IMR-90 (cell line): ENCODE data around the gene PPAN. TPM values are rescaled to one million over a fixed set of nuclear protein-coding genes. Genes with fewer than 3 reads are reported as not detected.
A peak's percentile ranks its signal among the peaks of the same experiment; 100 is the strongest.

Experiments
- ATAC-seq: fragments of 200-7000 bp; cut with Tn5 transposase; 2 replicates; pipeline ENCODE4 v1.9.1; 2020; ENCODE audit warnings: low read depth, mild to moderate bottlenecking, moderate library complexity
- BruUV-seq: library from RNA; stranded (reverse); fragments of 400-500 nt; replicated peaks from 2 replicates; lab custom pipeline; 2021; lab: Mats Ljungman, UMichigan
- CTCF ChIA-PET: fragments of 300-600 bp; formaldehyde crosslinking; extraction: SDS; loops from one replicate; lab custom pipeline; 2021; ENCODE audit warnings: antibody characterized with exemption; lab: Yijun Ruan, JAX
- POLR2A ChIA-PET: fragments of 300-600 bp; sonication (Branson Sonifier 250); formaldehyde crosslinking; loops from one replicate; lab custom pipeline; 2022; ENCODE audit warnings: antibody characterized with exemption; ENCODE audit not compliant: unreplicated experiment; lab: Charles Lee
- DNase-seq: peaks from one replicate; pipeline ENCODE4 v3.0.0; 2013
- H2AFZ ChIP-seq: replicated peaks from 2 replicates; pipeline ENCODE3; 2013; ENCODE audit warnings: low read length, mild to moderate bottlenecking; ENCODE audit not compliant: poor library complexity
- H2AK5ac ChIP-seq: 2 replicates; pipeline ENCODE4 v1.6.1; 2013; ENCODE audit warnings: low read depth, low read length, inconsistent platforms
- H2AK9ac ChIP-seq: replicated peaks from 2 replicates; pipeline ENCODE3; 2013; ENCODE audit warnings: mild to moderate bottlenecking, low read depth, low read length, moderate library complexity; ENCODE audit not compliant: poor library complexity
- H2BK120ac ChIP-seq: 2 replicates; pipeline ENCODE4 v1.6.1; 2013; ENCODE audit warnings: low read depth, low read length, inconsistent platforms
- H2BK15ac ChIP-seq: 3 replicates; pipeline ENCODE4 v1.6.1; 2013; ENCODE audit warnings: low read depth, low read length, inconsistent platforms
- H2BK20ac ChIP-seq: 2 replicates; pipeline ENCODE4 v1.6.1; 2013; ENCODE audit warnings: low read depth, mild to moderate bottlenecking, inconsistent platforms, low read length, moderate library complexity
- H2BK5ac ChIP-seq: 2 replicates; pipeline ENCODE4 v1.6.1; 2013; ENCODE audit warnings: mild to moderate bottlenecking, low read depth, low read length, inconsistent platforms; ENCODE audit not compliant: poor library complexity, severe bottlenecking
- H3K14ac ChIP-seq: replicated peaks from 2 replicates; pipeline ENCODE4 v1.6.1; 2013; ENCODE audit warnings: low read depth, low read length, inconsistent platforms
- H3K18ac ChIP-seq: 2 replicates; pipeline ENCODE4 v1.6.1; 2013; ENCODE audit warnings: low read depth, low read length, control low read depth
- H3K23ac ChIP-seq: 2 replicates; pipeline ENCODE4 v1.6.1; 2013; ENCODE audit warnings: low read depth, low read length, inconsistent platforms
- H3K27ac ChIP-seq: 2 replicates; pipeline ENCODE4 v1.5.1; 2013; ENCODE audit warnings: mild to moderate bottlenecking, control low read depth, low read length; ENCODE audit not compliant: insufficient read depth
- H3K27me3 ChIP-seq: 2 replicates; pipeline ENCODE4 v1.6.1; 2013; ENCODE audit warnings: low read length; ENCODE audit not compliant: control insufficient read depth, insufficient read depth
- H3K36me3 ChIP-seq: 2 replicates; pipeline ENCODE4 v1.6.1; 2013; ENCODE audit warnings: low read length, mixed read lengths; ENCODE audit not compliant: control insufficient read depth, insufficient read depth
- H3K4ac ChIP-seq: 2 replicates; pipeline ENCODE4 v1.6.1; 2013; ENCODE audit warnings: low read depth, low read length, inconsistent platforms
- H3K4me1 ChIP-seq: 2 replicates; pipeline ENCODE4 v1.6.1; 2013; ENCODE audit warnings: low read length, mixed read lengths; ENCODE audit not compliant: control insufficient read depth, insufficient read depth
- H3K4me2 ChIP-seq: 2 replicates; pipeline ENCODE4 v1.6.1; 2013; ENCODE audit warnings: low read depth, mild to moderate bottlenecking, control low read depth, low read length, moderate library complexity
- H3K4me3 ChIP-seq: 2 replicates; pipeline ENCODE4 v1.5.1; 2013; ENCODE audit warnings: low read depth, mild to moderate bottlenecking, control low read depth, low read length, moderate library complexity; ENCODE audit not compliant: insufficient read depth
- H3K56ac ChIP-seq: 2 replicates; pipeline ENCODE4 v1.6.1; 2013; ENCODE audit warnings: low read length, inconsistent platforms; ENCODE audit not compliant: insufficient read depth; ENCODE audit errors: extremely low read depth
- H3K79me1 ChIP-seq, 2 experiments: 2 replicates each; pipeline ENCODE4 v1.6.1; 2013; ENCODE audit warnings: low read length in 2 of 2, inconsistent platforms in 1 of 2, low read depth in 1 of 2
- H3K9ac ChIP-seq: 2 replicates; pipeline ENCODE4 v1.6.1; 2013; ENCODE audit warnings: low read depth, low read length, control low read depth
- H3K9me1 ChIP-seq: 2 replicates; pipeline ENCODE4 v1.6.1; 2013; ENCODE audit warnings: low read length, inconsistent platforms; ENCODE audit not compliant: insufficient read depth
- H3K9me3 ChIP-seq: 2 replicates; pipeline ENCODE4 v1.6.1; 2013; ENCODE audit warnings: low read length; ENCODE audit not compliant: control insufficient read depth, insufficient read depth
- H4K20me1 ChIP-seq: 2 replicates; pipeline ENCODE4 v1.6.1; 2013; ENCODE audit warnings: low read length, inconsistent platforms; ENCODE audit not compliant: insufficient read depth
- H4K5ac ChIP-seq: 2 replicates; pipeline ENCODE4 v1.6.1; 2013; ENCODE audit warnings: mild to moderate bottlenecking, low read depth, low read length, control low read depth
- H4K8ac ChIP-seq, 2 experiments: 2 replicates each; pipeline ENCODE4 v1.6.1; 2013; ENCODE audit warnings: low read depth in 2 of 2, low read length in 2 of 2, control low read depth in 1 of 2, inconsistent platforms in 1 of 2
- H4K91ac ChIP-seq: 2 replicates; pipeline ENCODE4 v1.6.1; 2013; ENCODE audit warnings: low read depth, low read length, inconsistent platforms; ENCODE audit not compliant: insufficient read depth
- BHLHE40 ChIP-seq: fragments of 150-350 bp; IDR thresholded peaks from 2 replicates; pipeline ENCODE4 v1.6.1; 2016; ENCODE audit warnings: mild to moderate bottlenecking, low read depth, low read length
- CEBPB ChIP-seq: IDR thresholded peaks from 2 replicates; pipeline ENCODE4 v1.6.1; 2012; ENCODE audit warnings: low read depth, low read length, improper control_type of control experiment
- CHD1 ChIP-seq: IDR thresholded peaks from 2 replicates; pipeline ENCODE4 v1.6.1; 2012; ENCODE audit warnings: low read depth, low read length, improper control_type of control experiment
- CTCF ChIP-seq: conservative IDR thresholded peaks from 2 replicates; pipeline ENCODE4 v1.5.1; 2012; ENCODE audit warnings: mild to moderate bottlenecking, low read depth, low read length, improper control_type of control experiment
- FOS ChIP-seq: fragments of 150-350 bp; IDR thresholded peaks from 2 replicates; pipeline ENCODE4 v1.6.1; 2016; ENCODE audit warnings: low read depth, low read length
- MXI1 ChIP-seq: IDR thresholded peaks from 2 replicates; pipeline ENCODE4 v1.6.1; 2012; ENCODE audit warnings: low read depth, mild to moderate bottlenecking, low read length, moderate library complexity, borderline replicate concordance
- NFE2L2 ChIP-seq: fragments of 150-350 bp; IDR thresholded peaks from 2 replicates; pipeline ENCODE4 v1.6.1; 2016; ENCODE audit warnings: low read depth, mild to moderate bottlenecking, low read length
- POLR2A ChIP-seq: IDR thresholded peaks from 2 replicates; pipeline ENCODE4 v1.6.1; 2012; ENCODE audit warnings: mild to moderate bottlenecking, low read depth, low read length
- RAD21 ChIP-seq: IDR thresholded peaks from 2 replicates; pipeline ENCODE4 v1.6.1; 2012; ENCODE audit warnings: low read length, improper control_type of control experiment
- RFX5 ChIP-seq: IDR thresholded peaks from 2 replicates; pipeline ENCODE4 v1.8.0; 2012; ENCODE audit warnings: low read depth, mild to moderate bottlenecking, low read length, moderate library complexity
- WGBS, 2 experiments: methylation state at CpG; one replicate each; pipeline versions ENCODE4 v1.1.5 to v1.1.7; 2013; ENCODE audit warnings: missing lambda C conversion rate in 2 of 2; ENCODE audit not compliant: insufficient read length in 1 of 2; ENCODE audit errors: extremely low coverage in 2 of 2; 5-methylcytosine and 5-hydroxymethylcytosine counted together
- dilution Hi-C: fragments of 300-500 bp; cut with HindIII; formaldehyde crosslinking; loops from one replicate; pipeline ENCODE4 v1.14.3; 2018; ENCODE audit warnings: low sequenced_read_pairs; ENCODE audit not compliant: unreplicated experiment
- in situ Hi-C: fragments of 300-500 bp; cut with MboI; formaldehyde crosslinking; loops from 3 replicates; pipeline ENCODE4 v1.14.3; 2019; ENCODE audit warnings: low sequenced_read_pairs, inconsistent platforms, mixed read lengths
- intact Hi-C: fragments of 100-400 bp; cut with micrococcal nuclease; formaldehyde crosslinking; loops from 2 replicates; pipeline ENCODE4 v1.10.0; 2022
- polyA plus RNA-seq, 3 experiments: library from polyadenylated mRNA; depleted of rRNA; stranded (reverse); fragments of >200 nt; gene quantifications; 2 replicates each; pipeline ENCODE4 v1.2.3, GENCODE V29; 2012; ENCODE audit warnings: low replicate concordance in 1 of 3
- total RNA-seq: library from RNA; depleted of rRNA; stranded (reverse); fragments of >200 nt; gene quantifications from 2 replicates; pipeline ENCODE4 v1.2.3, GENCODE V29; 2012
- TF ChIP-seq, protein P1 (sequence below): fragments of 150-350 bp; IDR thresholded peaks from 2 replicates; pipeline ENCODE4 v1.6.1; 2016; ENCODE audit warnings: low read depth, mild to moderate bottlenecking, low read length, moderate library complexity, borderline replicate concordance

The PPAN gene
- total and polyA plus RNA-seq, 2 of the 4 experiments (the other 2 are of a cell fraction): 24.0 to 41.6 TPM

GRCh38 chr19:10086591-10087192, 19.5 kb upstream of the PPAN start (continued):
- TF ChIP-seq POLR2A: no peak

DNA sequence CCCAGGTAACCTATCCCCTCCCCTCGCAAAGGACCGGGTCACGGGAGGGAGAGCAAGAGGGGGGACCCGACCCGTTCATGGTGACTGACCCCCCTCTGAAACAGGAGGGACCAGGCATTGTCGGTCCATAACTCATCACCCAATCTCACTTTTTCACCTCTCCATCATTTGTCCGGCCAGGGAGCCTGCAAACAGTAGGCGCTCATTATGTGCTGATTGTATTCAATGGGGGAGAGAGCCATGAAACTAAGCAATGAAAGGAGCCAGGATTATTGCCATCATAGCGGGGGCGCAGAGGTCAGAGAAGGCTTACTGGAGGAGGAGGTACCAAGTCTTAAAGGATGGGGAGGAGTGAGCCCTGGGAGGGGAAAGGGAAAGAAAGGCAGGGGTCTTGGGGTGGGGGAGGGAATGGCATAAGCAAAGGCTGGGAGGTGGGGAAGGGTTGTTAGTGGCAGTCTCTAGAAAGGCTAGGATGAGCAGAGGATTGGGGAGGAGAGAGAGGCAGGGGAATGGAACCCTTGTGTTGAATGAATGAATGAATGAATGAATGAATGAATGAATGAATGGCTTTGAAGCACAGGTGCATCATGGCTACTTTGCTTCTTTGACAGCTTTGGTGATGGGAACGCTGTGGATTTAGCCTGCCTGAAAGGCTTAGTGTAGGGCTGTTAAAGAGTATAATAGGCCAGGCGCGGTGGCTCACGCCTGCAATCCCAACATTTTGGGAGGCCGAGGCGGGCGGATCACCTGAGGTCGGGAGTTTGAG, 18.7 kb upstream of the PPAN start:
- peaks cover 25% of the 10 kb centered on the region; the same call in 1 of the 2 replicates for H3K36me3 ChIP-seq
- 0 out of 2 replicates have a peak overlapping the region, but pooled peaks have one; percentile 15 for H3K23ac ChIP-seq
- in situ Hi-C loops (no loop called here), intact Hi-C loops (no loop called here), dilution Hi-C loops (no loop called here)
- DNase-seq (no peak), ATAC-seq (no peak)
- H2BK20ac ChIP-seq: no peak overlapping the region
- H3K56ac ChIP-seq: no peak overlapping the region
- POLR2A ChIA-PET: no interaction called here
- H3K18ac ChIP-seq: no peak overlapping the region
- H4K20me1 ChIP-seq: no peaks in the 10 kb centered on the region
- peak overlapping the region; percentile 86; the same call in 1 of the 2 replicates for H3K4me3 ChIP-seq
- no peaks in the 10 kb centered on the region for H3K9me3 ChIP-seq
- CTCF ChIA-PET: no interaction called here
- H4K91ac ChIP-seq: no peak overlapping the region
- no peak overlapping the region for H3K9ac ChIP-seq
- no TSS peak for BruUV-seq
- H4K8ac ChIP-seq: peak overlapping the region in 1 of 2 experiments; percentile 89; a peak in 1 of 4 replicates
- no peaks in the 10 kb centered on the region for H3K27me3 ChIP-seq
- peaks cover 3 to 24% of the 10 kb centered on the region in 2 experiments; a peak in 3 of 4 replicates for H3K79me1 ChIP-seq
- no peak overlapping the region for H2AK5ac ChIP-seq
- H2AFZ ChIP-seq: peak overlapping the region; percentile 98
- peaks cover 13% of the 10 kb centered on the region; the same call in 1 of the 2 replicates for H3K9me1 ChIP-seq
- no peak overlapping the region for H2BK120ac ChIP-seq
- no peak overlapping the region for H4K5ac ChIP-seq
- H3K14ac ChIP-seq: no peak overlapping the region
- H3K4me2 ChIP-seq: peak overlapping the region; percentile 74; the same call in 1 of the 2 replicates
- no peak overlapping the region for H2BK5ac ChIP-seq
- peak overlapping the region; percentile 48 for H2AK9ac ChIP-seq
- no peak overlapping the region for H2BK15ac ChIP-seq
- H3K4me1 ChIP-seq: no peaks in the 10 kb centered on the region
- no peak overlapping the region for H3K4ac ChIP-seq
- H3K27ac ChIP-seq: no peak overlapping the region
- WGBS, 2 experiments: 90% methylated on average over 2 of the region's 18 CpGs; no CpG with 5 or more reads in 1 of the 2 experiments
- TF ChIP-seq RFX5 (no peak), CHD1 (no peak), POLR2A (no peak), BHLHE40 (no peak), CTCF (no peak), MXI1 (no peak), CEBPB (no peak), NFE2L2 (no peak), FOS (no peak), RAD21 (no peak)
- TF ChIP-seq, protein P1, sequence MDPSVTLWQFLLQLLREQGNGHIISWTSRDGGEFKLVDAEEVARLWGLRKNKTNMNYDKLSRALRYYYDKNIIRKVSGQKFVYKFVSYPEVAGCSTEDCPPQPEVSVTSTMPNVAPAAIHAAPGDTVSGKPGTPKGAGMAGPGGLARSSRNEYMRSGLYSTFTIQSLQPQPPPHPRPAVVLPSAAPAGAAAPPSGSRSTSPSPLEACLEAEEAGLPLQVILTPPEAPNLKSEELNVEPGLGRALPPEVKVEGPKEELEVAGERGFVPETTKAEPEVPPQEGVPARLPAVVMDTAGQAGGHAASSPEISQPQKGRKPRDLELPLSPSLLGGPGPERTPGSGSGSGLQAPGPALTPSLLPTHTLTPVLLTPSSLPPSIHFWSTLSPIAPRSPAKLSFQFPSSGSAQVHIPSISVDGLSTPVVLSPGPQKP: no peak
